Embryonic facial prominence (tissue), 1 donor: ENCODE measurements around the gene TGFBR1.
"Not testable (repeated sequence)": the region's sequence is repeated elsewhere in the genome, so short reads cannot be mapped to it uniquely, and the experiment has no call there.

ENCODE experiments used
- DNase-seq: peaks from one replicate; pipeline ENCODE4 v3.0.0-alpha.2; 2016; ENCODE audit errors: extremely low spot score

The TGFBR1 gene

GRCh38 chr9:99076030-99076429 is 28.9 kb upstream of the TGFBR1 start:
- DNase-seq, result no peak

GRCh38 chr9:99076483-99077171 is 28.3 kb upstream of the TGFBR1 start:
- no peak for DNase-seq

- no peak for DNase-seq
Measured at GRCh38 chr9:99078717-99079116, 26.2 kb upstream of the TGFBR1 start.

GRCh38 chr9:99079542-99079941 is 25.4 kb upstream of the TGFBR1 start:
- no peak for DNase-seq

GRCh38 chr9:99083051-99083450 is 21.9 kb upstream of the TGFBR1 start:
- no peak for DNase-seq

- DNase-seq, result no peak
Measured at GRCh38 chr9:99085949-99086948, 18.7 kb upstream of the TGFBR1 start.

GRCh38 chr9:99087462-99087861 is 17.5 kb upstream of the TGFBR1 start:
- DNase-seq, result no peak

- no peak for DNase-seq
Measured at GRCh38 chr9:99090336-99091130, 14.4 kb upstream of the TGFBR1 start.

GRCh38 chr9:99092643-99093491 is 12.0 kb upstream of the TGFBR1 start:
- no peak for DNase-seq

GRCh38 chr9:99093492-99093791 is 11.5 kb upstream of the TGFBR1 start:
- DNase-seq, result no peak

- no peak for DNase-seq
Measured at GRCh38 chr9:99095565-99095964, 9.3 kb upstream of the TGFBR1 start.

- DNase-seq, result no peak
Measured at GRCh38 chr9:99096409-99096808, 8.5 kb upstream of the TGFBR1 start.

- DNase-seq, result not testable (repeated sequence)
Measured at GRCh38 chr9:99099806-99100585, 4.9 kb upstream of the TGFBR1 start.

- no peak for DNase-seq
Measured at GRCh38 chr9:99101271-99101670, 3.6 kb upstream of the TGFBR1 start.

- DNase-seq, result no peak
Measured at GRCh38 chr9:99101812-99102211, 3.1 kb upstream of the TGFBR1 start.

- DNase-seq, result no peak
Measured at GRCh38 chr9:99103054-99103895, 1.6 kb upstream of the TGFBR1 start.

GRCh38 chr9:99103901-99104458 is 933 bp upstream of the TGFBR1 start:
- peak; percentile 82 for DNase-seq

- DNase-seq, result no peak
Measured at GRCh38 chr9:99105152-99106043, 485 bp downstream of the TGFBR1 start.
